NT2/D1 (cell line): ENCODE data around the gene CRACR2B.

Experiments
- YY1 ChIP-seq: IDR thresholded peaks from 2 replicates; pipeline ENCODE4 v1.6.1; 2011; ENCODE audit not compliant: insufficient read length, insufficient read depth
- ZNF274 ChIP-seq: IDR thresholded peaks from 2 replicates; pipeline ENCODE4 v1.6.1; 2011; ENCODE audit warnings: mild to moderate bottlenecking, low read depth, low read length

- TF ChIP-seq ZNF274 (no peak), YY1 (no peak)
Observed at GRCh38 chr11:798093-798713, 29.5 kb upstream of the CRACR2B start, which contains the start of gene SLC25A22.
